H9 (cell line): Measurements from ENCODE around the gene CTIF. TPM values are rescaled to one million over a fixed set of nuclear protein-coding genes. Genes with fewer than 3 reads are reported as not detected.
A peak's percentile ranks its signal among the peaks of the same experiment; 100 is the strongest.

Experiments
- DNase-seq: peaks from one replicate; pipeline ENCODE4 v3.0.0-alpha.2; 2017
- H2AFZ ChIP-seq: one replicate; pipeline ENCODE4 v1.6.1; 2013; ENCODE audit warnings: mild to moderate bottlenecking, low read length, control low read depth, moderate library complexity
- H2AK5ac ChIP-seq: 2 replicates; pipeline ENCODE4 v1.6.1; 2013; ENCODE audit warnings: low read length, control low read depth, mixed read lengths; ENCODE audit not compliant: insufficient read length
- H2BK120ac ChIP-seq: one replicate; pipeline ENCODE4 v1.6.1; 2013; ENCODE audit warnings: low read depth, mild to moderate bottlenecking, low read length, control low read depth, inconsistent platforms; ENCODE audit not compliant: poor library complexity, severe bottlenecking
- H2BK12ac ChIP-seq: 2 replicates; pipeline ENCODE4 v1.6.1; 2013; ENCODE audit warnings: low read length, control low read depth, mixed read lengths, low read depth; ENCODE audit not compliant: insufficient read length
- H2BK15ac ChIP-seq: 2 replicates; pipeline ENCODE4 v1.6.1; 2013; ENCODE audit warnings: low read depth, low read length, control low read depth
- H2BK20ac ChIP-seq: one replicate; pipeline ENCODE4 v1.6.1; 2013; ENCODE audit warnings: low read depth, mild to moderate bottlenecking, low read length, control low read depth, inconsistent platforms; ENCODE audit not compliant: poor library complexity, severe bottlenecking
- H2BK5ac ChIP-seq: 2 replicates; pipeline ENCODE4 v1.6.1; 2013; ENCODE audit warnings: low read length, control low read depth, mixed read lengths; ENCODE audit not compliant: insufficient read length
- H3K14ac ChIP-seq: 2 replicates; pipeline ENCODE4 v1.6.1; 2013; ENCODE audit warnings: low read length, control low read depth; ENCODE audit not compliant: insufficient read depth
- H3K18ac ChIP-seq: 2 replicates; pipeline ENCODE4 v1.6.1; 2013; ENCODE audit warnings: low read depth, mild to moderate bottlenecking, mixed read lengths, low read length, control low read depth; ENCODE audit not compliant: insufficient read length
- H3K23ac ChIP-seq: 2 replicates; pipeline ENCODE4 v1.6.1; 2013; ENCODE audit warnings: low read length, control low read depth, mixed read lengths, low read depth; ENCODE audit not compliant: insufficient read length
- H3K23me2 ChIP-seq: 2 replicates; pipeline ENCODE4 v1.6.1; 2013; ENCODE audit warnings: low read depth, mild to moderate bottlenecking, mixed read lengths, low read length, control low read depth; ENCODE audit not compliant: insufficient read length, poor library complexity, severe bottlenecking
- H3K27ac ChIP-seq: 2 replicates; pipeline ENCODE4 v1.5.1; 2013; ENCODE audit warnings: low read length, control low read depth, mixed read lengths, low read depth; ENCODE audit not compliant: insufficient read length
- H3K27me3 ChIP-seq: 2 replicates; pipeline ENCODE4 v1.6.1; 2013; ENCODE audit warnings: low read length, control low read depth, inconsistent platforms; ENCODE audit not compliant: insufficient read depth
- H3K4ac ChIP-seq: 2 replicates; pipeline ENCODE4 v1.6.1; 2013; ENCODE audit warnings: low read depth, mild to moderate bottlenecking, control low read depth, inconsistent platforms, low read length, moderate library complexity
- H3K4me1 ChIP-seq: 2 replicates; pipeline ENCODE4 v1.6.1; 2013; ENCODE audit warnings: low read length, control low read depth, inconsistent platforms; ENCODE audit not compliant: insufficient read depth
- H3K4me2 ChIP-seq: 2 replicates; pipeline ENCODE4 v1.6.1; 2013; ENCODE audit warnings: low read length, control low read depth, mixed read lengths; ENCODE audit not compliant: insufficient read length, insufficient read depth
- H3K56ac ChIP-seq: 2 replicates; pipeline ENCODE4 v1.6.1; 2013; ENCODE audit warnings: low read depth, mild to moderate bottlenecking, mixed read lengths, low read length, control low read depth; ENCODE audit not compliant: insufficient read length
- H3K79me1 ChIP-seq: 2 replicates; pipeline ENCODE4 v1.6.1; 2013; ENCODE audit warnings: low read depth, mild to moderate bottlenecking, moderate library complexity, low read length, control low read depth, inconsistent platforms; ENCODE audit not compliant: insufficient read depth, poor library complexity, severe bottlenecking
- H3K79me2 ChIP-seq: 2 replicates; pipeline ENCODE4 v1.6.1; 2013; ENCODE audit warnings: low read length, control low read depth, inconsistent platforms; ENCODE audit not compliant: insufficient read depth
- H3K9ac ChIP-seq: 2 replicates; pipeline ENCODE4 v1.6.1; 2013; ENCODE audit warnings: low read length, control low read depth, mixed read lengths; ENCODE audit not compliant: insufficient read length; ENCODE audit errors: extremely low read depth
- H3K9me3 ChIP-seq: one replicate; pipeline ENCODE4 v1.6.1; 2013; ENCODE audit warnings: low read depth, low read length, inconsistent platforms; ENCODE audit not compliant: control insufficient read depth
- H3T11ph ChIP-seq: one replicate; pipeline ENCODE4 v1.6.1; 2013; ENCODE audit warnings: mild to moderate bottlenecking, low read length, control low read depth, inconsistent platforms
- H4K20me1 ChIP-seq: one replicate; pipeline ENCODE4 v1.6.1; 2013; ENCODE audit not compliant: control insufficient read depth, insufficient read length, insufficient read depth
- H4K5ac ChIP-seq: 2 replicates; pipeline ENCODE4 v1.6.1; 2013; ENCODE audit warnings: low read depth, mild to moderate bottlenecking, mixed read lengths, low read length, control low read depth; ENCODE audit not compliant: insufficient read length
- H4K8ac ChIP-seq: replicated peaks from 2 replicates; pipeline ENCODE4 v1.6.1; 2013; ENCODE audit warnings: low read length, control low read depth, mixed read lengths, low read depth; ENCODE audit not compliant: insufficient read length
- H4K91ac ChIP-seq: 2 replicates; pipeline ENCODE4 v1.6.1; 2013; ENCODE audit warnings: low read depth, mild to moderate bottlenecking, moderate library complexity, mixed read lengths, low read length, control low read depth; ENCODE audit not compliant: insufficient read length
- H3K27ac Mint-ChIP-seq, 3 experiments: 2 replicates in 2 of 3; 3 replicates in 1 of 3; pipeline ENCODE4 v1.8.0; 2020 to 2021; ENCODE audit warnings: mixed read lengths in 3 of 3, mild to moderate bottlenecking in 1 of 3, moderate library complexity in 1 of 3
- H3K27me3 Mint-ChIP-seq: 2 replicates; pipeline ENCODE4 v1.8.0; 2021; ENCODE audit warnings: low read depth, mild to moderate bottlenecking, moderate library complexity, mixed read lengths
- H3K36me3 Mint-ChIP-seq, 3 experiments: 2 replicates in 2 of 3; 3 replicates in 1 of 3; pipeline ENCODE4 v1.8.0; 2020 to 2021; ENCODE audit warnings: low read depth in 3 of 3, mixed read lengths in 3 of 3; ENCODE audit not compliant: insufficient read depth in 1 of 3
- H3K4me1 Mint-ChIP-seq, 2 experiments: 2 replicates each; pipeline ENCODE4 v1.8.0; 2020; ENCODE audit warnings: mixed read lengths in 2 of 2
- H3K4me3 Mint-ChIP-seq, 2 experiments: 2 replicates in 1 of 2; 3 replicates in 1 of 2; pipeline ENCODE4 v1.8.0; 2020 to 2021; ENCODE audit warnings: mild to moderate bottlenecking in 2 of 2, mixed read lengths in 2 of 2, moderate library complexity in 1 of 2
- H3K9me3 Mint-ChIP-seq, 2 experiments: 2 replicates in 1 of 2; 3 replicates in 1 of 2; pipeline ENCODE4 v1.8.0; 2020; ENCODE audit warnings: mild to moderate bottlenecking in 2 of 2, mixed read lengths in 2 of 2, moderate library complexity in 1 of 2
- CTCF ChIP-seq: fragments of 200-600 bp; sonication (generic); conservative IDR thresholded peaks from 3 replicates; pipeline ENCODE4 v1.8.0; 2021; ENCODE audit warnings: antibody characterized with exemption, mild to moderate bottlenecking
- WGBS: extraction: QIAGEN DNeasy Blood & Tissue Kit; methylation state at CpG from one replicate; pipeline ENCODE4 v1.1.7; 2013; ENCODE audit warnings: missing lambda C conversion rate, low lambda C conversion rate, mixed read lengths; ENCODE audit not compliant: insufficient read length; ENCODE audit errors: extremely low coverage; 5-methylcytosine and 5-hydroxymethylcytosine counted together
- total RNA-seq: library from RNA; stranded (reverse); gene quantifications from 2 replicates; pipeline ENCODE4 v1.2.1, GENCODE V29; 2021

Gene CTIF
- total RNA-seq, 1 experiment from 2014 or later = 15.8 TPM

GRCh38 chr18:48720655-48721025, 181.8 kb downstream of the CTIF start:
- Histone ChIP-seq H3K9me3 (no peaks in the 10 kb centered on the region), H4K20me1 (no peaks in the 10 kb centered on the region), H3K23ac (no peak overlapping the region), H2AFZ (no peak overlapping the region), H2BK12ac (no peak overlapping the region), H3K79me1 (no peaks in the 10 kb centered on the region), H2AK5ac (no peak overlapping the region), H3K27ac (no peak overlapping the region), H3K23me2 (peaks cover 3% of the 10 kb centered on the region), H3K18ac (no peak overlapping the region), H4K5ac (no peak overlapping the region), H3K4me1 (no peaks in the 10 kb centered on the region), H4K91ac (no peak overlapping the region), H3K27me3 (no peaks in the 10 kb centered on the region), H4K8ac (no peak overlapping the region), H3K9ac (no peak overlapping the region), H3T11ph (no peak overlapping the region), H2BK5ac (no peak overlapping the region), H3K14ac (no peak overlapping the region), H3K4me2 (no peak overlapping the region), H3K79me2 (no peaks in the 10 kb centered on the region), H2BK15ac (no peak overlapping the region), H2BK120ac (no peak overlapping the region), H3K56ac (no peak overlapping the region), H3K4ac (no peak overlapping the region), H2BK20ac (no peak overlapping the region)
- H3K4me3 Mint-ChIP-seq = no peak overlapping the region
- H3K27me3 Mint-ChIP-seq = peaks cover 2% of the 10 kb centered on the region; the same call in 1 of the 2 replicates
- H3K36me3 Mint-ChIP-seq = peaks cover 0 to 8% (median 3%) of the 10 kb centered on the region in 3 experiments; a peak in 4 of 7 replicates
- H3K4me1 Mint-ChIP-seq = peaks cover 6 to 7% of the 10 kb centered on the region in 2 experiments
- no peaks in the 10 kb centered on the region for H3K9me3 Mint-ChIP-seq
- DNase-seq = no peak
- peak overlapping the region in 2 of 3 experiments; percentile 18 to 65; a peak in 1 of 7 replicates for H3K27ac Mint-ChIP-seq
- WGBS = no CpG with 5 or more reads among the region's 6 CpGs
- no peak for TF ChIP-seq CTCF
